Bronchial epithelial cell (primary cell): ENCODE measurements around the gene ZNF148. TPM values are rescaled to one million over a fixed set of nuclear protein-coding genes. Genes with fewer than 3 reads are reported as not detected.
A peak's percentile ranks its signal among the peaks of the same experiment; 100 is the strongest.
"Not testable (repeated sequence)": the region's sequence is repeated elsewhere in the genome, so short reads cannot be mapped to it uniquely, and the experiment has no call there.

Experiments used
- DNase-seq: peaks from one replicate; pipeline ENCODE4 v3.0.0-alpha.2; 2010; ENCODE audit warnings: low read depth
- FAIRE-seq: peaks from 2 replicates; lab custom pipeline; 2011; peaks lifted over from hg19 to GRCh38; lab: Jason Lieb, UNC
- H3K27me3 ChIP-seq: 2 replicates; pipeline ENCODE4 v1.5.1; 2011; ENCODE audit warnings: low read length; ENCODE audit not compliant: control insufficient read depth, insufficient read depth
- H3K36me3 ChIP-seq: 2 replicates; pipeline ENCODE4 v1.5.1; 2011; ENCODE audit warnings: low read length; ENCODE audit not compliant: control insufficient read depth, insufficient read depth
- H3K4me3 ChIP-seq: 2 replicates; pipeline ENCODE4 v1.5.1; 2011; ENCODE audit warnings: mild to moderate bottlenecking, low read depth, low read length, control low read depth
- CTCF ChIP-seq: IDR thresholded peaks from 2 replicates; pipeline ENCODE4 v1.5.1; 2011; ENCODE audit warnings: mild to moderate bottlenecking, moderate library complexity, low read length, control low read depth, inconsistent platforms; ENCODE audit not compliant: insufficient read depth, severe bottlenecking
- total RNA-seq: library from RNA; depleted of rRNA; stranded (reverse); fragments of >200 nt; gene quantifications from 2 replicates; pipeline ENCODE4 v1.2.1, GENCODE V29; 2014

ZNF148 gene
- total RNA-seq: 24.1 and 26.1 TPM in 2 replicates

- DNase-seq: peak; percentile 61
- H3K36me3 ChIP-seq: no peaks in the 10 kb centered on the region
- no peaks in the 10 kb centered on the region for H3K27me3 ChIP-seq
- no peak for FAIRE-seq
- peak; percentile 16 for TF ChIP-seq CTCF
- H3K4me3 ChIP-seq: peak within 1 kb of the TSS; percentile 91
Measured at GRCh38 chr3:125374996-125375941, at the start of gene ZNF148. TSS of gene ZNF148 (minus strand) at chr3:125375325. CDS start at chr3:125313640, 61,685 bp downstream.

- DNase-seq (no peak), FAIRE-seq (no peak)
- no peak for TF ChIP-seq CTCF
- Histone ChIP-seq H3K4me3 (no peak overlapping the region), H3K27me3 (peaks cover 2% of the 10 kb centered on the region), H3K36me3 (no peaks in the 10 kb centered on the region)
Measured at GRCh38 chr3:125418306-125418705, 43.2 kb upstream of the ZNF148 start.

- DNase-seq (no peak), FAIRE-seq (no peak)
- H3K27me3 ChIP-seq: peaks cover 2% of the 10 kb centered on the region
- TF ChIP-seq CTCF: no peak
- no peak overlapping the region for H3K4me3 ChIP-seq
- H3K36me3 ChIP-seq: no peaks in the 10 kb centered on the region
Measured at GRCh38 chr3:125416235-125416634, 41.1 kb upstream of the ZNF148 start.

GRCh38 chr3:125414669-125415068 lies 39.5 kb upstream of the ZNF148 start:
- no peaks in the 10 kb centered on the region for H3K36me3 ChIP-seq
- no peak for FAIRE-seq
- no peak overlapping the region for H3K4me3 ChIP-seq
- TF ChIP-seq CTCF: no peak
- DNase-seq: no peak
- peaks cover 2% of the 10 kb centered on the region for H3K27me3 ChIP-seq

GRCh38 chr3:125410922-125411321 lies 35.8 kb upstream of the ZNF148 start:
- TF ChIP-seq CTCF: no peak
- FAIRE-seq: no peak
- DNase-seq: no peak
- no peaks in the 10 kb centered on the region for H3K36me3 ChIP-seq
- H3K4me3 ChIP-seq: no peak overlapping the region
- H3K27me3 ChIP-seq: peaks cover 2% of the 10 kb centered on the region

GRCh38 chr3:125406070-125406469 lies 30.9 kb upstream of the ZNF148 start:
- no peak for TF ChIP-seq CTCF
- Histone ChIP-seq H3K36me3 (no peaks in the 10 kb centered on the region), H3K4me3 (no peak overlapping the region), H3K27me3 (peaks cover 1% of the 10 kb centered on the region)
- no peak for FAIRE-seq
- no peak for DNase-seq

GRCh38 chr3:125405515-125405914 lies 30.4 kb upstream of the ZNF148 start:
- not testable (repeated sequence) for H3K4me3 ChIP-seq, DNase-seq, H3K27me3 ChIP-seq, H3K36me3 ChIP-seq, FAIRE-seq
